ENCODE results near the gene FBXW8. TPM values are rescaled to one million over a fixed set of nuclear protein-coding genes. Genes with fewer than 3 reads are reported as not detected.

Gene FBXW8
- total RNA-seq, 1 donor from 2014 or later, result 28.2 TPM

DNA sequence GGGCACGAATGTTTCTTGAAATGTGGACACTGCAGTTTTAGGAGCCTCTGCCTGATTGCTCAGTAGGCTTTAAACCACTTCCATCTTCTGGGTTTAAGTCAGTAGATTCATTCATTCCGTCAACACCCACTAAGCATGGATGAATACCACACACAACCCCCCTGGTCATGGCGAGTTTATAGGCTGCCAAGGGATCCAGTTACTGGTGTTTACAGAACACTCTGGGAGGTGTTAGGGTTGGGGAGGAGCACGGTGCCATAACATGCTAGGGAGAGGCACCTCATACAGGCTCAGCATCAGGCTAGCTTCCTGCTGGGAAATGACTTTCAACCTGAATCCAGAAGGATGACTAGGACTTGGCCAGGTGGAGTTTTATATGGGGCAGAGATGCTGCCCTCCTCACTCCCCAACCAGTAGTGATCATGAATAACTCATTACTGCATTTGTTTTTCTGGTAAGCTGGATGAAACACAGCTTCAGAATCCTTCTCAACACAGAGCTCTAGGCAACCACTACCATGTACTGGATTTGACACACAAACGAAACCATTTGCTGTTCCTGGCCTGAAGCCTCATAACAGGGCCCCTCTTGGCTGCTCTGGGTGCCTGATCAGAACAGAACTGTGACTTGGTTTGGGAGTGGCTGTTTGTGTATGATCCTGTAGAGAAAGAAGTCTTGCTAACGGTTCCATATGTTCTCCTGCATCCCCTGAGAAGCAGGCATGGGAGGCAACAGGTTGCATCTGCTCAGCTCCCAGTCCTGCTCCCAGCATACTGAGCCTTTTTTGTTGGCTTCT, 47.9 kb downstream of the FBXW8 start:
- Mint-ChIP-seq H3K4me1 (ENCODE audit: unreplicated experiment) (peaks cover 10% of the 10 kb centered on the region), H3K36me3 (peaks cover 4% of the 10 kb centered on the region), H3K4me3 (no peak overlapping the region), H3K27ac (no peak overlapping the region), H3K9me3 (no peaks in the 10 kb centered on the region), H3K27me3 (no peaks in the 10 kb centered on the region)
- no peak for DNase-seq (ENCODE audit: extremely low spot score, unreplicated experiment)
- TF ChIP-seq, protein P1, sequence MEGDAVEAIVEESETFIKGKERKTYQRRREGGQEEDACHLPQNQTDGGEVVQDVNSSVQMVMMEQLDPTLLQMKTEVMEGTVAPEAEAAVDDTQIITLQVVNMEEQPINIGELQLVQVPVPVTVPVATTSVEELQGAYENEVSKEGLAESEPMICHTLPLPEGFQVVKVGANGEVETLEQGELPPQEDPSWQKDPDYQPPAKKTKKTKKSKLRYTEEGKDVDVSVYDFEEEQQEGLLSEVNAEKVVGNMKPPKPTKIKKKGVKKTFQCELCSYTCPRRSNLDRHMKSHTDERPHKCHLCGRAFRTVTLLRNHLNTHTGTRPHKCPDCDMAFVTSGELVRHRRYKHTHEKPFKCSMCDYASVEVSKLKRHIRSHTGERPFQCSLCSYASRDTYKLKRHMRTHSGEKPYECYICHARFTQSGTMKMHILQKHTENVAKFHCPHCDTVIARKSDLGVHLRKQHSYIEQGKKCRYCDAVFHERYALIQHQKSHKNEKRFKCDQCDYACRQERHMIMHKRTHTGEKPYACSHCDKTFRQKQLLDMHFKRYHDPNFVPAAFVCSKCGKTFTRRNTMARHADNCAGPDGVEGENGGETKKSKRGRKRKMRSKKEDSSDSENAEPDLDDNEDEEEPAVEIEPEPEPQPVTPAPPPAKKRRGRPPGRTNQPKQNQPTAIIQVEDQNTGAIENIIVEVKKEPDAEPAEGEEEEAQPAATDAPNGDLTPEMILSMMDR (conservative IDR thresholded peaks at IDR 0.05), result no peak

DNA sequence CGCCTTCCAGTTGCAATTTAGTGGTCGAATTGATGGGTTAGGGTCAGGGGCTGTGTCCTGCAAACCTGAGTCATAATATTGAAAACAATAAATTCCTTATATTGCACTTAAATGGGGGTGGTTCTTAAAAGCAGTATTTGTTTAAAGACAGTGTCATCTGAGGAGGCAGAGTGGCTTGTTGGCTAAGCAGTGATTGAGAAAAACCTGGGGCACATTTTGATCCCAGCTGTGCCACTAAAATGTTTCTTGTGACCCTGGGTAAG, 48.4 kb downstream of the FBXW8 start:
- H3K27ac Mint-ChIP-seq, result no peak overlapping the region
- no peak for DNase-seq (ENCODE audit: extremely low spot score, unreplicated experiment)
- no peak overlapping the region for H3K4me3 Mint-ChIP-seq
- peaks cover 10% of the 10 kb centered on the region for H3K4me1 Mint-ChIP-seq (ENCODE audit: unreplicated experiment)
- H3K27me3 Mint-ChIP-seq, result no peaks in the 10 kb centered on the region
- H3K9me3 Mint-ChIP-seq, result no peaks in the 10 kb centered on the region
- H3K36me3 Mint-ChIP-seq, result peaks cover 4% of the 10 kb centered on the region
- TF ChIP-seq, protein P1 (conservative IDR thresholded peaks at IDR 0.05), result no peak

DNA sequence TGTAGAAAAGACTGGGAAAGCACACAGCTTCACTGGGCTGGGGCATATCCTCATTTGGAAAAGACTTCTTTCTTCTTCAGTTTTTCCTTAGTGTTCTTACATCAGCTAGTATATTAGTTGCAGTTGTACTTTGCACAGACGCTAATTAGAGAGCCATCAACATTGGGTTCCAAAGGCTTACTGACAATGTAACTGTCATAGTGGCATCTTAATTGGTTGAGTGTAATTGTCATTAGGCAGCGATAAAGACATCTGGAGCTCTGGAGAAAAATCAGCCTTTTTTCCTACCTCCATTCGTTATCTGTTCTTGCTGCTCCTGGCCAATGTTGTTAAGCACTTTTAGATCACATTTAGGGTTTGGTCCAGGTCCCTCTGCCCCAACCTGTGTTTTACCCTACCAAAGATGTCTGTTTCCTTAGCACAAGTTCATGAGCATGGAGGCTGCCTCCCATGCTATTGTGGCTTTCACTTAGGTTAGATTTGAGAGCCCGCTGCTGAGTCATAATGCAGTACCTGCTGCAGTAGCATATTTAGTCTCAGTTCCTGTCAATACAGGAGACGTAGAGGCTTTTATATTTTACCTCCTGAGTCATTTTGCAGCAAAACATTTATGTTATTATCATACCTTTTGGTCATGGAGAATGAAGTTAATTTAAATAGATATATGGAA, 49.2 kb downstream of the FBXW8 start:
- H3K9me3 Mint-ChIP-seq, result no peaks in the 10 kb centered on the region
- no peak overlapping the region for H3K27ac Mint-ChIP-seq
- DNase-seq (ENCODE audit: extremely low spot score, unreplicated experiment), result no peak
- H3K27me3 Mint-ChIP-seq, result no peaks in the 10 kb centered on the region
- H3K4me3 Mint-ChIP-seq, result no peak overlapping the region
- H3K4me1 Mint-ChIP-seq (ENCODE audit: unreplicated experiment), result peaks cover 10% of the 10 kb centered on the region
- TF ChIP-seq, protein P1 (conservative IDR thresholded peaks at IDR 0.05), result no peak
- peaks cover 4% of the 10 kb centered on the region for H3K36me3 Mint-ChIP-seq

DNA sequence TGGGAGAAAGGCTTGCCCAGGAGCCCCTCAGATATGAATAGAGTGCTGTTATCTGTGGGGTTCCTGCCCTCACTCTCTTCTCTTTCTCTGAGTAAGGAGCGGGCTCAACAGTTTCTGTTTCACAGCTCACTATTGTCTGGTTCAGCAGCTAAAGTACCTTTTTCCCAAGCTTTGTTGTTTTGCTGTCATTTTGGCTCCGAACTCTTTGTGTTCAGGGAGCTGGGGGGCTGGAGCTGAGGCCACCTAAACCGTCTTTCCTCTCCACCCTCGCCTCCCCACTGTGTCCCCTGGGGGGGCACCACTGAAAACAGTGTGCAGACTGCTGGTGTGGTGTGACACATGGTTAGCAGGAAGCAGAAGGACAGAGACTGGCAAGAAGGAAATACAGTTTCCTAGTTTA, 51.4 kb downstream of the FBXW8 start:
- TF ChIP-seq, protein P1 (conservative IDR thresholded peaks at IDR 0.05), result no peak
- H3K9me3 Mint-ChIP-seq, result no peaks in the 10 kb centered on the region
- no peak overlapping the region for H3K27ac Mint-ChIP-seq
- peaks cover 3% of the 10 kb centered on the region for H3K4me1 Mint-ChIP-seq (ENCODE audit: unreplicated experiment)
- H3K27me3 Mint-ChIP-seq, result no peaks in the 10 kb centered on the region
- H3K36me3 Mint-ChIP-seq, result peaks cover 3% of the 10 kb centered on the region
- H3K4me3 Mint-ChIP-seq, result no peak overlapping the region
- DNase-seq (ENCODE audit: extremely low spot score, unreplicated experiment), result no peak

DNA sequence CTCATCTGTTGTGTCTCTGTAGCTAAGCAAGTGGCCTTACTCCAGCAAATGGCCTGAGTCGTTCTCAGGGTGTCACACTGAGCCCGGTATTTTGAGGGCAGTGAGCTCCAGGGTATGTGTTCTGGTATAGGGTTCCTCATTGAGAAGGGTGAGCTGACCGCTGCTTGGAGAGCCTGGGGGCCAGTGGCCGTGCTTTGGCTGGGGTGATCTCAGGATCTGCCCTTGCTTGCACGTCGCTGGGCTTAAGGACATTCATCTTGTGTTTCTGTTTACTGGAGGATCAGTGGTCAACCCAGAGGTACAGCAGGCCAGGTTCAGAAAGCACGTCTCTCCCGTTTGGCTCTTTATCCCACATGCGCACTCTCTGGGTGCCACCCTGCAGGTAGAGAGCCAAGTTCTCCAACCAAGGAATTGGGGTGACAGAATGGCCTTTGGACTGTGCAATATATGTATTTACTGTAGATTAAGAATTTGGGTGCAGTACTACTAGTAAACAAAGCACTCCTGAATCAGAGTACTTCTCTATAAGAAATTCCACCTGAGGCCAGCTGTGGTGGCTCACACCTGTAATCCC, 52.1 kb downstream of the FBXW8 start:
- Mint-ChIP-seq H3K4me3 (no peak overlapping the region), H3K27ac (no peak overlapping the region), H3K4me1 (ENCODE audit: unreplicated experiment) (peaks cover 3% of the 10 kb centered on the region), H3K9me3 (no peaks in the 10 kb centered on the region), H3K27me3 (no peaks in the 10 kb centered on the region), H3K36me3 (peaks cover 8% of the 10 kb centered on the region)
- TF ChIP-seq, protein P1 (conservative IDR thresholded peaks at IDR 0.05), result no peak
- DNase-seq (ENCODE audit: extremely low spot score, unreplicated experiment), result no peak
